GM06990 (cell line): ENCODE results near the gene FNIP2.
A peak's percentile ranks its signal among the peaks of the same experiment; 100 is the strongest.

Experiments
- DNase-seq: peaks from one replicate; pipeline ENCODE4 v3.0.0-alpha.2; 2011; ENCODE audit not compliant: insufficient read length; ENCODE audit errors: extremely low read depth
- H3K27me3 ChIP-seq: replicated peaks from 2 replicates; pipeline ENCODE4 v1.6.0; 2011; ENCODE audit warnings: low read length; ENCODE audit not compliant: control insufficient read depth, insufficient read depth
- H3K36me3 ChIP-seq: 2 replicates; pipeline ENCODE4 v1.5.1; 2011; ENCODE audit warnings: low read length; ENCODE audit not compliant: control insufficient read depth, insufficient read depth
- H3K4me3 ChIP-seq: replicated peaks from 2 replicates; pipeline ENCODE4 v1.5.1; 2011; ENCODE audit warnings: low read depth, mild to moderate bottlenecking, control low read depth, low read length
- TF ChIP-seq, protein P1 (sequence below): IDR thresholded peaks from 2 replicates; pipeline ENCODE4 v1.5.1; 2011; ENCODE audit warnings: low read length, control low read depth, mild to moderate bottlenecking, inconsistent platforms; ENCODE audit not compliant: insufficient read depth, poor library complexity, severe bottlenecking

The FNIP2 gene

DNA sequence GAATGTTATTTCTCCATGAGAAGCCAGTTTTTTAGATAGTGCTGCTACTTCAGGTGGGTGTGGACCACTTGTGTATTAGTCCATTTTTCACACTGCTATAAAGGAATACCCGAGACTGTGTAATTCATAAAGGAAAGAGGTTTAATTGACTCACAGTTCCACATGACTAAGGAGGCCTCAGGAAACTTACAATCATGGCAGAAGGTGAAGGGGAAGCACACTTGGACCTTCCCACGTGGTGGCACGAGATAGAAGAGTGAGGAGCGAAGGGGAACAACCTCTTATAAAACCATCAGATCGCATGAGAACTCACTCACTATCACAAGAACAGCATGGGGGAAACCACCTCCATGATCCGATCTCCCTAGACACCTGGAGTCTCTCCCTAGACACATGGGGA, 42.2 kb upstream of the FNIP2 start:
- Histone ChIP-seq H3K36me3 (no peaks in the 10 kb centered on the region), H3K27me3 (no peaks in the 10 kb centered on the region), H3K4me3 (no peak overlapping the region)
- no peak for DNase-seq
- TF ChIP-seq, protein P1, sequence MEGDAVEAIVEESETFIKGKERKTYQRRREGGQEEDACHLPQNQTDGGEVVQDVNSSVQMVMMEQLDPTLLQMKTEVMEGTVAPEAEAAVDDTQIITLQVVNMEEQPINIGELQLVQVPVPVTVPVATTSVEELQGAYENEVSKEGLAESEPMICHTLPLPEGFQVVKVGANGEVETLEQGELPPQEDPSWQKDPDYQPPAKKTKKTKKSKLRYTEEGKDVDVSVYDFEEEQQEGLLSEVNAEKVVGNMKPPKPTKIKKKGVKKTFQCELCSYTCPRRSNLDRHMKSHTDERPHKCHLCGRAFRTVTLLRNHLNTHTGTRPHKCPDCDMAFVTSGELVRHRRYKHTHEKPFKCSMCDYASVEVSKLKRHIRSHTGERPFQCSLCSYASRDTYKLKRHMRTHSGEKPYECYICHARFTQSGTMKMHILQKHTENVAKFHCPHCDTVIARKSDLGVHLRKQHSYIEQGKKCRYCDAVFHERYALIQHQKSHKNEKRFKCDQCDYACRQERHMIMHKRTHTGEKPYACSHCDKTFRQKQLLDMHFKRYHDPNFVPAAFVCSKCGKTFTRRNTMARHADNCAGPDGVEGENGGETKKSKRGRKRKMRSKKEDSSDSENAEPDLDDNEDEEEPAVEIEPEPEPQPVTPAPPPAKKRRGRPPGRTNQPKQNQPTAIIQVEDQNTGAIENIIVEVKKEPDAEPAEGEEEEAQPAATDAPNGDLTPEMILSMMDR: no peak

DNA sequence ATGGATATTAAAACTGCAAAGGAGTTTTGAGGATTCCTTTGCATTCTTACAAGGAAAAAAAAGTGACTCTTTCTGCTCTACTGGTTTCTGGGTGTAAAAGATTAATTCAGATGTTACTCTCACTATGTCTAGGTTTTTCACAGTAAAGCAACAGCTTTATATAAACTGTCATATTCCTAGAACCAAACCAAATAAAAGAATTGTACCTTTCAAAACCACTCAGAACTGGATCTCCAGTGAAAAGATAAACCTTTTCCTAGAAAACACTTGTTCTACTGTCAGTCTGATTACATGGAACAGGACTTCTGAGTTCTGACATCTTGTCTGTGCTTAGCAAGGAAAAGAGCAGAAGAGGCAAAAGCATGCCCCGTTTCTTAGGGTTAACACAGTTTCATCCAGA, 40.6 kb upstream of the FNIP2 start:
- Histone ChIP-seq H3K36me3 (no peaks in the 10 kb centered on the region), H3K27me3 (no peaks in the 10 kb centered on the region), H3K4me3 (no peak overlapping the region)
- no peak for DNase-seq
- TF ChIP-seq, protein P1: no peak

DNA sequence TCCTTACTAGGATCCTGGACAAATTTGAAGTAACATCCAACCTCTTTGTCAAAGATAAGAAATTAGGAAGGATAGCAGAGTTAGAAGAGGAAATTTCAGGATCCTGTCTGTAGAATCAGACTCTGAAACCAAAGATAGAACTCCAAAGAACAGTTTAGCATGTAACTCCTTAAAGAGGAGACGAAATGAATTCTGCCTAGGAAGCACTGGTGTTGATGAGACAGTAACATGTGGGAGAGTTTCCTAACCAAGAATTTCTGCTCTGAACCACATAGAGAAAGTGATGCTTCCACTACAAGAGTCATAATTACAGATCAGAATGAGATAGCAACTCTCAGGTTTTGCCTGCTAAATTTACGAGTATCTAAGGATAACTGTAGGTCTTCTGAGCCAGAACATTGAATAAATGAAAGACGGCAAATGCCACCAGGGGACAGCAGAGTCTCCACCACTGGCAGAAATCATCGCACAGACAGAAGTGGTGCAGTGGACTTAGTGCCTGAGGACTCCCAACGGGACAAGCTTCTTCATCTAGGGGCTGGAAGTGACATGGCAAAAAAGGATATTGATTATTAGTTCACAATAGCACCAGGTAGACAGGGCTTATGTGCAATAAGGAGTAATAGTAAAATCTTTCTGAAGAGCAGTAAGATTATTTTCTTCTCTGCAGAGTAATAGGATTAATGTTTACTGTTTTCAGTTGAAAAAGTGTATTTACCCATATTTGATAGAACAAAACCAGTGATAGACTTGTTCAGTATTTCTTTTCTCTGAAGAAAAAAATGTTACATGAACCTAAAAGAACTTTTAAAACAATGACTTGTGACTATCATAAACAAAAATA, 38.9 kb upstream of the FNIP2 start:
- Histone ChIP-seq H3K36me3 (no peaks in the 10 kb centered on the region), H3K4me3 (no peak overlapping the region), H3K27me3 (no peaks in the 10 kb centered on the region)
- no peak for DNase-seq
- TF ChIP-seq, protein P1: peak; percentile 76

DNA sequence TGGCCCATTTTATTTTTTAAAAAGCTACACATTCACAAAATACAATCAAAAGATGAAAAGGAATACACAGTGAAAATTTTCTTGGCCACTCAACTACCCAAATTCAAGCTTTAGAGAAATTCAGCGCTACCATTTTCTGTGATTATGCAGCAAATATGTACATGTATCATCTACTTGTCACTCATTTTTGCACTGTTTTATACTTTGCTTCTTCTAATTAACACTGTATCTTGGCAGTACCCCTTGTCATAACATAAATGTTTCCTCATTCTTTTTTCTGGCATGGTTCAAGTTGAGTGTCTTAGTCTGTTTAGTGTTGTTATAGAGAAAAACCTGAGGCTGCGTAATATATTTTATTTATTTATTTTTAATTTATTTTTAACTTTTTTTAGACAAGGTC, 30.0 kb upstream of the FNIP2 start:
- no peak overlapping the region for H3K4me3 ChIP-seq

DNA sequence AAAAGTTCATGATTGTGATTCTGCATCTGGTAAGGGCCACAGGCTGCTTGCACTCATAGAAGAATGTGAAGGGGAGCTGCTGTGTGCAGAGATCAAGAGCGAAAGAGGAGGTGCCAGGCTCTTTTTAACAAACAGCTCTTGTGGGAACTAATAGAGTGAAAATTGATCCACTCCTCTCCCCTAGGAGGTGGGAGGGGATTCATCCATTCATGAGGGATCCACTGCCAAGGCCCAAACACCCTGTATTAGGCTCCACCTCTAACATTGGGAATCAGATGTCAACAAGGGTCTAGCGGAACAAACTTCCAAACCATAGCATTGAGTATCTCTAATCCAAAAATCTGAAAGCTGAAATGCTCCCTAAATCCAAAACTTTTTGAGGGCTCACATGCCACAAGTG, 29.2 kb upstream of the FNIP2 start:
- TF ChIP-seq, protein P1: no peak

More for the DNA sequence above, 30.0 kb upstream of the FNIP2 start:
- Histone ChIP-seq H3K36me3 (no peaks in the 10 kb centered on the region), H3K27me3 (no peaks in the 10 kb centered on the region)
- no peak for DNase-seq
- TF ChIP-seq, protein P1: no peak

More for the DNA sequence above, 29.2 kb upstream of the FNIP2 start:
- Histone ChIP-seq H3K27me3 (no peaks in the 10 kb centered on the region), H3K4me3 (no peak overlapping the region), H3K36me3 (no peaks in the 10 kb centered on the region)
- no peak for DNase-seq
